Ramos (cell line): ENCODE measurements around the gene TNFRSF1A.

Experiments used
- in situ Hi-C: fragments of 300-500 bp; cut with MboI; formaldehyde crosslinking; loops from one replicate; pipeline ENCODE4 v1.14.3; 2022; ENCODE audit warnings: low sequenced_read_pairs; ENCODE audit not compliant: unreplicated experiment

TNFRSF1A gene

GRCh38 chr12:6341417-6342139, at the start of gene TNFRSF1A:
TSS of gene TNFRSF1A (minus strand) at chr12:6342076. CDS start at chr12:6341814, 262 bp downstream.
- in situ Hi-C loops = no loop called here

GRCh38 chr12:6391013-6391412, 49.1 kb upstream of the TNFRSF1A start:
- in situ Hi-C loops = no loop called here

- in situ Hi-C loops = no loop called here
These were observed 48.4 kb upstream of the TNFRSF1A start for GRCh38 chr12:6390084-6390799.

GRCh38 chr12:6387541-6387940, 45.7 kb upstream of the TNFRSF1A start:
- in situ Hi-C loops = no loop called here

GRCh38 chr12:6386491-6386890, 44.6 kb upstream of the TNFRSF1A start:
- in situ Hi-C loops = no loop called here

- in situ Hi-C loops = no loop called here
These were observed 44.2 kb upstream of the TNFRSF1A start for GRCh38 chr12:6386038-6386437.

GRCh38 chr12:6384499-6385436, 42.9 kb upstream of the TNFRSF1A start:
- in situ Hi-C loops = no loop called here

- in situ Hi-C loops = no loop called here
These were observed 42.0 kb upstream of the TNFRSF1A start, which contains the start of gene LTBR for GRCh38 chr12:6383572-6384498. TSS of gene LTBR (plus strand) at chr12:6384162. CDS start at chr12:6384359, 197 bp downstream.

- in situ Hi-C loops = no loop called here
These were observed 41.1 kb upstream of the TNFRSF1A start for GRCh38 chr12:6382982-6383381.

- in situ Hi-C loops = no loop called here
These were observed 40.5 kb upstream of the TNFRSF1A start for GRCh38 chr12:6382371-6382770.

GRCh38 chr12:6380141-6381121, 38.6 kb upstream of the TNFRSF1A start:
- in situ Hi-C loops = no loop called here

- in situ Hi-C loops = no loop called here
These were observed 37.0 kb upstream of the TNFRSF1A start for GRCh38 chr12:6378709-6379472.

GRCh38 chr12:6377667-6377994, 35.8 kb upstream of the TNFRSF1A start:
- in situ Hi-C loops = no loop called here

- in situ Hi-C loops = no loop called here
These were observed 35.2 kb upstream of the TNFRSF1A start for GRCh38 chr12:6376870-6377666.

- in situ Hi-C loops = no loop called here
These were observed 34.4 kb upstream of the TNFRSF1A start for GRCh38 chr12:6376079-6376869.
